ENCODE measurements around the gene BTBD2.

Gene BTBD2

DNA sequence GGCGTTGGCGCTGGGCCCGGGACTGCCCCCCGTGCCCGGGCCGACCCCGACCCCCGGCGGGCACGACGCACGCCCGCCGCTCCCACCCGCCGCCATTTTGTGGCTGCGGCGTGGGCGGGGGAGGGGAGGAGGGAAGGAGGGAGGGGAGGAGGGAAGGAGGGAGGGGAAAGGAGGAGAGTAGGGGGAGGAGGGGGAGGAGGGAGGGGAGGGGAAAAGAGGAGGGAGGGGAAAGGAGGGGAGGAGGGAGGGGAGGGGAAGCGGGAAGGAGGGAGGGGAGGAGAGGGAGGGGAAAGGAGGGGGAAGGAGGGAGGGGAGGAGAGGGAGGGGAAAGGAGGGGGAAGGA lies at the start of gene BTBD2:
TSS of gene BTBD2 (minus strand) at position 107 of the 343 bp plus-strand sequence. CDS start at position 96, 11 bp downstream.
- peak; percentile 29 to 48 (median 29) for DNase-seq (ENCODE audit: low read depth in 3 of 3)

- no peak for DNase-seq (ENCODE audit: low read depth in 3 of 3)
Observed at GRCh38 chr19:2064788-2065524, 49.4 kb upstream of the BTBD2 start.

DNA sequence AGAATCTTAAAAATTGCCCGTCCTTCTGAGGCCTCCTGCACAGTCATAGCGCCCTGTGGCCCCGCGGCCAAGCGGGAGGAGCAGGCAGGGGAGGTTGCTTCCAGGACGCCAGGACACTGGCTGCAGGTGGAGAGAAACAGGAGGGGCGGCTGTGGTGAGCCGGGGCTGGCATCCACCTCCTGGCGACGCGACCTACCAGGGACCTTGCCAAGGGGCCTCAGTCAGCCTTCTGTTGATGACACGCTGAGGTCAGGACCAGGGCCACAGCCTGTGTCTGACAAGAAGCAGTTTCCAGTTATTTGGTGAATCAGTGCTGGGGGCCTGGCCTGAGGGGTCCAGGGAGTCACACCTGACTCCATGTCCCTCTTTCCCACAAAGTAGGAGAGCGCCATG lies 48.9 kb upstream of the BTBD2 start:
- no peak for DNase-seq (ENCODE audit: low read depth in 3 of 3)

GRCh38 chr19:2063824-2064223 lies 48.3 kb upstream of the BTBD2 start:
- DNase-seq (ENCODE audit: low read depth in 3 of 3), result no peak

DNA sequence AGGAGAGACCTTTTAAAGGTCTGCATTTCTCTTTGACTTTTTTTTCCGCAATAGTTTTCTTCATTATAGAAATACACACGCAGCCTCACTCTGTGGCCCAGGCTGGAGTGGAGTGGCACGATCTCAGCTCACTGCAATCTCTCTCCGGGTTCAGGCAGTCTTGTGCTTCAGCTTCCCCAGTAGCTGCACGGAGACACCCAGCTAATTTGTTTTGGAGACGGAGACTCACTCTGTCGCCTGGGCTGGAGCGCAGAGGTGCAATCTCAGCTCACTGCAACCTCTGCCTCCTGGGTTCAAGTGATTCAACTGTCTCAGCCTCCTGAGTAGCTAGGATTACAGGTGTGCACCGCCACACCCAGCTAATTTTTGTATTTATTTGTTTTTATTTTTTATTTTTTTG lies 47.3 kb upstream of the BTBD2 start:
- DNase-seq (ENCODE audit: low read depth in 3 of 3), result no peak

DNA sequence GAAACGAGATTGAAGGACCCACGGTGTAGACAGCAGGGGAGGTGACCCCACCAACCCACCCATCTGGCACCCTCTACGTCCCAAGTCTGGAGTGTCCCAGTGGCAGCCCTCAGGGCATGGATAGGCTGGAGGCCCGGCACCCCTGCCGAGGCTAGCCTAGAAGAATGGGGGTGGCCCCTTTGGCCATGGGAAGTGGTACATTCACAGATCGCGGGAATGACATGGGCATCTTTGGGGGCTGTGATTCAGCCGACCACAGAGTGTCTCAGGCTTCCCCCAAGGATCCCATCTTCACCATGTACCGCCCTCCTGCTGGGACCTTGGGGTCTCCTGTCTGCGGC lies 46.8 kb upstream of the BTBD2 start:
- no peak for DNase-seq (ENCODE audit: low read depth in 3 of 3)

DNA sequence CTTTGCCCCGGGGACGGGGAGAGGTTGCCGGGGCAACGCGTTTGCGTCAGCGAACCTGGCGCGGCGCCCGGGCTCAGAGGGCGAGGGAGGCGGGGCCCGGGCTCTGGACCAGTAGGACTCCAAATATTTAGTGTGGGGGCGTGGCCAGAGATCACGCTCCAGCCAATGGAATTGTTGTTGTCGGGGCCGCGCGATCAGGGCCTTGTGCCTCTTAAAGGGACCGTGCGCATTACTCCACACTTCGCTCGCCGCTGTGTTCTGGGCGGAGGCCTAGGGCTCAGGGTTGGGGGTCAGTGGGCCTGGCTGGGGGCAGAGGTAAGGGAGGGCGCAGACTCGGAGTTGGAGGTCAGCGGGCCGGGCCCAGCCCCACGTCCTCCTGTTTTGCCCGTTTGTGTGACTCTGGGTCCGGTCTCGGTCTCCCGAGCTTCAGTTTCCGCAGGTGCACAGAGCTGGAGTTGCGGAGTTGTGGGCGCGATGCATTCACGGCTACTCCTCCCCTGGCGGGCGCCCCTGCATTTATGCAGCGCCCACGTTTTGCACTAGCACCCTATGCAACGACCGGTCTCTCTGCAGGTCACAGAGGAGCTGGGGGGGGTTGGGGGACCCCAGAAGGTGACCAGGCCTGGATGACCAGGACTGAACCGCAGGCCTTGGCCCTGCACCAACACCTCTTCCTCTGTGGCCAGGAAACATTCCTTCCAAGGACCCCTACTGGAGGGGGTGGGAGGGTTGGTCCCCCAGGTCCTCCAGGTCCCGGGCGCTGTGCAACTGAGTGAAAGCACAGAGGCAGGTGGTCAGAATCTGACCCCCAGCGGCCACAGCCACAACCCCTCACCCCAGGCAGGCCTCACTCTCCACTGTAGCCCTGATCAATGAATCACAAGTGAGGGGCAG lies 46.2 kb upstream of the BTBD2 start:
- DNase-seq (ENCODE audit: low read depth in 3 of 3), result peak; percentile 98 to 100 (median 99)

DNA sequence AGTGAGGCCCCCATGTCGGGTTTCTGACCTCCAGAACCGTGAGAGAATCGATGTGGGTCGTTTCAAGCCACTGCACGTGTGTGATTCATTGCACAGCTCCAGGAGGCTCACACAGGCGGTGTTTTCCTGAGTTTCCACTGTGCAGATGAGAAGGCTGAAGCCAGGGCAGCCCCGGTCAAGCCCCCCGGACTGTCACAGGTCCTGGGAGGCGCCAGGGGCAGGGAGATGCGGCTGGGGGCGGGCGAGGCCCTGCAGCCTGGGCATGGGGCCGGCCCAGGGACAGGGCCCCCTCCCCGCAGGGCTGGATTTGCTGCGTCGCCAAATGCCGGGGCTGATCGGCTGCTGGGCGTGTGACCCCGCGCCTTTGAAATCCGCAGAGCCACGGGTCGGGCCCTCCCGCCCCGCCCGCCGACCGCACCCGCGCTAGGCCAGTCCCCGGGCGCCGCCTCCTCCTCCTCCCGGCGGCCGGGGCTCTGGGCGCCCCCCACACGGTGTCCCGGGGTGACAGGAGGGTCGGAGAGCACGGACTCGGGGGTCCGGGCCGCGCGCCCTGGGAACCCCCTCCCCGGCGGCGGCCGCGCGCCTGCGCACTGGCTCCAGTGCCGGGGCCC lies 45.5 kb upstream of the BTBD2 start:
- peak in 1 of 3 experiments; percentile 60 for DNase-seq (ENCODE audit: low read depth in 3 of 3)

GRCh38 chr19:2059422-2060201 lies 44.1 kb upstream of the BTBD2 start:
- no peak for DNase-seq (ENCODE audit: low read depth in 3 of 3)

DNA sequence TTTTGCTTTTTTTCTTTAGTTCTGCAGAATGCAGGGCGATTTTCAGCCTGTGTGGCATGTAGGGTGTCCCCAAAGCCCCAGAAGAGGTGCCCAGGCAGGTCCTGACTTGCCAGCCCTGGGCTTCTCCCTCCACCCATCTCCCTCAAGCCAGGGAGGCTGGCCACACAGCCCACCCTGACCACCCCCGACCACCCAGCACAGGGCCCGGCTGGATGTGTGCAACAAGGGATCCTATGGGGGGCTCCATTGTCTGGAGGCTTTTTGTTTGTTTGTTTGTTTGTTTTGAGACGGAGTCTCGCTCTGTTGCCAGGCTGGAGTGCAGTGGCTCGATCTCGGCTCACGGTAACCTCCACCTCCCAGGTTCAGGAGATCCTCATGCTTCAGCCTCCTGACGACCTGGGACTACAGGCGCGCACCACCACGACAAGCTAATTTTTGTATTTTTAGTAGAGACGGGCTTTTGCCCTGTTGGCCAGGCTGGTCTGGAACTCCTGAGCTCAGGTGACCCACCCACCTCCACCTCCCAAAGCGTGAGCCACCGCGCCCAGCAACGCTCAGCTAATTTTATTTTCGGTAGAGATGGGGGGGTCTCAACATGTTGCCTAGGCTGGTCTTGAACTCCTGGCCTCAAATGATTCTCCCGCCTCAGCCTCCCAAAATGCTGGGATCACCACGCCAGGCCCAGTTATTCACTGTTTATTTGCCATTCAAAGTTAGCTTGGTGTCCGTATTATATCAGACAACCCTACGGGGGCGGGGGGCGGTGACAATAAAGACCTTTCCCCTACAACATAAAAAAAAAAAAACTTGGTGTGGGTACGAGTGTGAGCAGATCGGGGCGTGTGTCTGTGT lies 43.3 kb upstream of the BTBD2 start:
- DNase-seq (ENCODE audit: low read depth in 3 of 3), result no peak

DNA sequence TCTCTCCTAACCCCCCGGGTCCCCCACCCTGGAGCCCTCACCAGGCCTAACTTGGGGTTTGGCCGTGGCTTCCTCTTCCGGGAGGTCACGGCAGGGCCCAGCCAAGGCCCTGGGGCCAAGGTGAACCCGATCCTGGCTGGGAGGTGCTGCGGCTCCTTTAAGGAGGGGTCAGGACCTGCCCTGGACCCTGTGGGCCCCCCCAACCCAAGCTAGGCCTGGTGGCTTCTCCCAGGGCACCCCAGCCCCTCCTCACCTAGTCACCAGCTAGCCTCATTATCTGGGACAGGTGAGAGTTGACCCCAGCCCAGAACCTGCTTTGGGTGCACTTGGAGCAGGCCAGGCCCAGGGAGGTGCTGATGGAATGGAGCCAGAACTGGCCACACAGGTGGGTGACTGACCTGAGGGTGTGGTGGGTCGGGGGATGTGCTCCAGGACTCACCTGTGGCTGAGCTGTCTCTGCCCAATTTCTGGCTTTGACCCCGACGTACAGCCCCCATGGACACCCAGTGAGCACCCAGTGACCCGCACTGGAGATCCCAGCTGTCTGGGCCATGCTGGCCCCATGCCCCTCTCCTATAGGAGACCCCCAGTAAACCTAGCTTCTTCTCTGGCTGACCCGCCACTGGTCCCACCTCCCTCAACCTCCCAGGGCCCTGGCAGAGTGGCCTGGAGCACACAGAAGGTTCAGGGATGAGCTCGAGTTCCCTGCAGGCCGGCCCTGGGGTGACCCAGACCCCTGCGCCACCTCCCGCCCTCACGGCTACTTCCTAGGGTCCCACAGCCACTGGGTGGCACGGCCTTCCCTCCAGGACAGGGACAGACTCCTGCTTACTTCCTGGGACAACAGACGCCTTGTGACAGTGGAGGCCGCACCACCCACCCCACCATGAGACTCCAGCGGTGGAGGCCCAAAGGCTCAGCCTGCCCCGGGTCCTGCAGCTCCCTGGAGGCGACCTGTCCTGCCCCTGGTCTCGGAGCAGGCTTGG lies 42.3 kb upstream of the BTBD2 start:
- DNase-seq (ENCODE audit: low read depth in 3 of 3), result no peak

DNA sequence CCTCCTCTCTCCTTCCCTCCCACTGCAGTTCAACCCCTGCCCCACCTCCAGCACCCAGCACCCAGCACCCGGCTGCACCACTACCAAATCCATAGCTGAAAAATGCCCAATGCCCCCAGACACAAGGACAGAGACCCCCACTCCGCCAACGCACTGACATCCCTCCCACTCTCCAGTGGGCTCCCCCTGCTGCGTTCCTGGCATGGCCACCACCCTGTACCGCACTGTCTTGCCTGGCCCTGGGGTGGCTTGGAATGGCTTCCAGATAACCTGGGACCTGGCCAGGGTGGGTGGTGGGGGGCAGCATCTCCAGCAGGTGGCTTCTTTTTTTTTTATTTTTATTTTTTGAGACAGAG lies 41.3 kb upstream of the BTBD2 start:
- no peak for DNase-seq (ENCODE audit: low read depth in 3 of 3)

GRCh38 chr19:2055931-2056836 lies 40.7 kb upstream of the BTBD2 start:
- no peak for DNase-seq (ENCODE audit: low read depth in 3 of 3)

GRCh38 chr19:2054763-2055162 lies 39.2 kb upstream of the BTBD2 start:
- DNase-seq (ENCODE audit: low read depth in 3 of 3), result no peak

GRCh38 chr19:2053601-2054389 lies 38.3 kb upstream of the BTBD2 start:
- no peak for DNase-seq (ENCODE audit: low read depth in 3 of 3)

DNA sequence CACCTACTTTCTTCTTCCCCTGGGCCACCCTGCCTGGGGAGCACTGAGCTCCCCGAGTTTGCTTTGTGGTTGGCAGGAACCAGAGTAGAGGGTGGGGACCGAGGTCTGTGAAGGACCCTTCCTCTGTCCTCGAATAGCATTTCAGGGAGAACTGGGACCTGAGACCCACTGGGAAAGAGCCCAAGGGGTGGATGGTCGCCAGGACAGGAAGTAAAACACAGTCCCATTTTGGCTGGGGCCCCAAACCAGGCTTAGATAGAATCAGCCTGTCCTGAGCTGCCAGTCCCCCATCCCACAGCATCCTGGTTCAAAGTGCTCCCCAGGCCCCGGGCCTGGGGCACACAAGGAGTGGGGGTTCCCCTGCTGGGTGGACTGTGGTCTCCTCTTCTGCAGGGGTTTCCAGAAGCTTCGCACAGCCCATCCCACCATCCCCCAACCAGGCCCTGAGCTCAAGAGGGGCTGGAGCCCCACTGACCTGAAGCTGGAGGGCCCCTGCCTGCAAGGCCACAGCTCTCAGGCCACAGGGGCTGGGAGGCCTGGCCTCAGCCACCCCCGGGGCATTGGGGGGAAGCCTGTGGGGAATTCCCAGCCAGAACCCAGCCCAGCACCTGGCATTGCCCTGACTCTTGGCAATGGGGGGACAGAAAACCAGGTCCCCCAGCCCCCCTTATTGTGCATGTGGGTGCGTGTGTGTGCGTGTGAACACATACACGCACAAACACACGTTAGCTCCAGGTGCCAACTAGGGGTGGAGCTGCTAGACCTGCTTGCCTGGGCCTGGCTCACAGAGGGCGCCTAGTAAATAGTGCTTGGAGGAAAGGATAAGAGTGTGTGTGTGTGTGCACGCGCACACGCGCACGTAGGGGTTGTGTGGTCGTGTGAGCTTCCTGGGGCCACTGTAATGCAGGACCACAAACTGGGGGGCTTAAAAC lies 36.5 kb upstream of the BTBD2 start:
- peak in 1 of 3 experiments; percentile 43 for DNase-seq (ENCODE audit: low read depth in 3 of 3)
